DOHH2 (cell line): ENCODE measurements around the gene PRELP.

Source experiments
- H3F3A ChIP-seq: fragments of 200-600 bp; sonication (generic), shearing (Covaris generic); 2 replicates; pipeline ENCODE4 v1.6.0; 2016; ENCODE audit warnings: antibody characterized with exemption, mild to moderate bottlenecking; ENCODE audit not compliant: control insufficient read depth, insufficient read depth
- H3K27ac ChIP-seq: fragments of 200-600 bp; sonication (generic); 2 replicates; pipeline ENCODE4 v1.5.1; 2014; ENCODE audit warnings: low read depth, mild to moderate bottlenecking, low read length, moderate library complexity
- H3K27me3 ChIP-seq: fragments of 200-600 bp; sonication (generic); 2 replicates; pipeline ENCODE4 v1.6.1; 2014; ENCODE audit warnings: mild to moderate bottlenecking, low read length, mixed read lengths; ENCODE audit not compliant: control insufficient read depth
- H3K36me3 ChIP-seq: fragments of 200-600 bp; sonication (generic); 2 replicates; pipeline ENCODE4 v1.6.1; 2014; ENCODE audit warnings: mild to moderate bottlenecking, low read length, moderate library complexity, mixed read lengths; ENCODE audit not compliant: control insufficient read depth
- H3K4me1 ChIP-seq: fragments of 200-600 bp; sonication (generic); 2 replicates; pipeline ENCODE4 v1.6.1; 2014; ENCODE audit warnings: mild to moderate bottlenecking, low read length, mixed read lengths; ENCODE audit not compliant: control insufficient read depth
- H3K4me2 ChIP-seq: fragments of 200-600 bp; sonication (generic); 2 replicates; pipeline ENCODE4 v1.6.0; 2014; ENCODE audit warnings: mild to moderate bottlenecking, low read length, moderate library complexity
- H3K4me3 ChIP-seq: fragments of 200-600 bp; sonication (generic); 2 replicates; pipeline ENCODE4 v1.5.1; 2014; ENCODE audit warnings: mild to moderate bottlenecking, low read length, mixed read lengths
- H3K79me2 ChIP-seq: fragments of 200-600 bp; sonication (generic); 2 replicates; pipeline ENCODE4 v1.6.1; 2014; ENCODE audit warnings: mild to moderate bottlenecking, low read length, mixed read lengths; ENCODE audit not compliant: control insufficient read depth
- H3K9me2 ChIP-seq: fragments of 200-600 bp; sonication (generic); replicated peaks from 2 replicates; pipeline ENCODE4 v1.6.1; 2014; ENCODE audit warnings: mild to moderate bottlenecking, low read length, mixed read lengths; ENCODE audit not compliant: control insufficient read depth
- H3K9me3 ChIP-seq: fragments of 200-600 bp; sonication (generic); 2 replicates; pipeline ENCODE4 v1.6.1; 2014; ENCODE audit warnings: antibody characterized with exemption, low read length, mixed read lengths; ENCODE audit not compliant: control insufficient read depth, insufficient read depth
- H4K20me1 ChIP-seq: fragments of 200-600 bp; sonication (generic); 2 replicates; pipeline ENCODE4 v1.6.0; 2014; ENCODE audit warnings: low read depth, mild to moderate bottlenecking, antibody characterized with exemption, low read length, moderate library complexity; ENCODE audit not compliant: control insufficient read depth, insufficient read depth
- EZH2phosphoT487 ChIP-seq: fragments of 200-600 bp; sonication (generic); IDR thresholded peaks from 2 replicates; pipeline ENCODE4 v1.6.1; 2017; ENCODE audit warnings: borderline replicate concordance, mild to moderate bottlenecking, antibody characterized with exemption, low read length, moderate library complexity, mixed read lengths
- TF ChIP-seq, protein P1 (sequence below): fragments of 200-600 bp; sonication (generic); IDR thresholded peaks from one replicate; pipeline ENCODE4 v1.5.1; 2014; ENCODE audit warnings: antibody characterized with exemption, mild to moderate bottlenecking, low read depth, low read length; ENCODE audit not compliant: poor library complexity, severe bottlenecking

PRELP gene

DNA sequence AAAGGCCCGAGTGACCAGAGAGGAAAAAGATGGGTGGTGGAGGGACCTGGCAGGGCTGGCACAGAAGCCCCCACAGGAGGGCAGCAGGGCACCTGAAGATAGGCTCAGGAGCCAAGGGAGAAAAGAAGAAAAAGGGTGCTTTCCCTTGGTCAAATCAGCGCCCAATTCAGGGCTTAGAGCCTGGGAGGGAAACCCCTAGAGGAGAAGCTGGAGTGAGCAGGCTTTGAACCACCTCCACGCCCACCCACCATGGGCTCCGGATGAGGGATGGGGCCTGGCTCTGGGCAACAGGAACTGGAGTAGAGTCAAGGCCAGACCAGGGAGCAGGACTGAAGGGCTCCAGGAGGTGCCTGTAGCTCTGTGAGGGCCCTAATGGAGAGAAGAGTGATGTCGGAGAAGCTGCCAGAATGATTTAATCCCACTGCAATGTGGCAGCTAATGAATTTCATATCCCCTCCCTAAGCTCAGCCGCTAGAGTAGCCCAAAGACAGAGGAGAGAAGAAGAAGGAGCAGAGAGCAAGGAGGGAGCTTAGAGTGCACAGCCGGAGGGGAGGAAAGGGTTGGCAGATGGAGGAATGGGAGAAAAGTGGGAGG, 12.0 kb upstream of the PRELP start:
- no peaks in the 10 kb centered on the region for H3F3A ChIP-seq
- H3K27me3 ChIP-seq, result no peaks in the 10 kb centered on the region
- H3K4me3 ChIP-seq, result no peak overlapping the region
- peaks cover 60% of the 10 kb centered on the region for H3K4me1 ChIP-seq
- no peak overlapping the region for H3K27ac ChIP-seq
- H4K20me1 ChIP-seq, result no peaks in the 10 kb centered on the region
- H3K9me2 ChIP-seq, result no peaks in the 10 kb centered on the region
- H3K9me3 ChIP-seq, result no peaks in the 10 kb centered on the region
- H3K36me3 ChIP-seq, result no peaks in the 10 kb centered on the region
- no peak for TF ChIP-seq EZH2phosphoT487
- TF ChIP-seq, protein P1, sequence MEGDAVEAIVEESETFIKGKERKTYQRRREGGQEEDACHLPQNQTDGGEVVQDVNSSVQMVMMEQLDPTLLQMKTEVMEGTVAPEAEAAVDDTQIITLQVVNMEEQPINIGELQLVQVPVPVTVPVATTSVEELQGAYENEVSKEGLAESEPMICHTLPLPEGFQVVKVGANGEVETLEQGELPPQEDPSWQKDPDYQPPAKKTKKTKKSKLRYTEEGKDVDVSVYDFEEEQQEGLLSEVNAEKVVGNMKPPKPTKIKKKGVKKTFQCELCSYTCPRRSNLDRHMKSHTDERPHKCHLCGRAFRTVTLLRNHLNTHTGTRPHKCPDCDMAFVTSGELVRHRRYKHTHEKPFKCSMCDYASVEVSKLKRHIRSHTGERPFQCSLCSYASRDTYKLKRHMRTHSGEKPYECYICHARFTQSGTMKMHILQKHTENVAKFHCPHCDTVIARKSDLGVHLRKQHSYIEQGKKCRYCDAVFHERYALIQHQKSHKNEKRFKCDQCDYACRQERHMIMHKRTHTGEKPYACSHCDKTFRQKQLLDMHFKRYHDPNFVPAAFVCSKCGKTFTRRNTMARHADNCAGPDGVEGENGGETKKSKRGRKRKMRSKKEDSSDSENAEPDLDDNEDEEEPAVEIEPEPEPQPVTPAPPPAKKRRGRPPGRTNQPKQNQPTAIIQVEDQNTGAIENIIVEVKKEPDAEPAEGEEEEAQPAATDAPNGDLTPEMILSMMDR, result peak; percentile 32
- H3K79me2 ChIP-seq, result no peaks in the 10 kb centered on the region
- no peak overlapping the region for H3K4me2 ChIP-seq

DNA sequence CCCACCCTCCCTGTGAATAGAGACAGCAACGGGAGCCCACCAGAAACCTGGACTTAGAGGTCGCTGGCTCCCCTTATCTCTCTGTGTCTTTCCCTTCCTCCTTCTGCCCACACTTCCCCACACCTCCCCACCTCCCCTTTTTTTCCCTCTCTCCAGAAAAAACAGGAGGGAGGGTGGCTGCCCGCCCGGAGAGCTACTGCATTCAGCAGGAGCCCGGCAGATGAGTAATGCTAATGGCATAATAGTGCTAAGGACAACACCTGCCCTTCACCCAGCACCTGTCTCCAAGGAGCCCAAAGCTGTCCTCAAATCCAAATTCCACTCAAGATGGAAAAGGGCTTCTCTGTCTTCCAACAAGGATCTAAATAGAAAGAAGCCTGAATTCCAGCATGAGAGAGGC, 11.4 kb upstream of the PRELP start:
- no peak overlapping the region for H3K27ac ChIP-seq
- TF ChIP-seq EZH2phosphoT487, result no peak
- TF ChIP-seq, protein P1, result no peak
- peaks cover 53% of the 10 kb centered on the region for H3K4me1 ChIP-seq

DNA sequence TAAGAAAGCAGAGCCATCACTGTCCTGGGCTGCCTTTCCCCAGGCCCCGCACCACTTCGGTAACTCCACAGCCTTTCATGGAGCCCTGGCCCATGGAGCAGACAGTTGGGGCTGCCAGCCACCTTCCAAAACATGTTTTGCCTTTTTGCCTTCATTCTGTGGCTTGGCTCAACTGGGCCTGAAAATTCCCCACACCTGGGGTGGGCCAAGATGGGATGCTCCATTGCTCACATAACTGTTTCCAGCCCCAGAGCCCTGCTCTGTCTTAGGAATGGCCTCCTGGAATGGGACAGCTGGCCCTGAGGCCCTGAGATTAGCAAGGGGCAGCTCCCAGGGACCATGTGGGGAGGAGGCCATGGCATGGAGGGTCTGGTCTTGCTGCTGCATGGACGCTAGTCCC, 10.9 kb upstream of the PRELP start:
- H3K36me3 ChIP-seq, result no peaks in the 10 kb centered on the region
- H3K79me2 ChIP-seq, result no peaks in the 10 kb centered on the region
- no peak for TF ChIP-seq EZH2phosphoT487
- TF ChIP-seq, protein P1, result no peak
- H3K9me3 ChIP-seq, result no peaks in the 10 kb centered on the region
- no peak overlapping the region for H3K4me3 ChIP-seq
- H3F3A ChIP-seq, result no peaks in the 10 kb centered on the region
- no peak overlapping the region for H3K27ac ChIP-seq
- no peaks in the 10 kb centered on the region for H3K9me2 ChIP-seq
- H3K4me1 ChIP-seq, result peaks cover 48% of the 10 kb centered on the region
- H4K20me1 ChIP-seq, result no peaks in the 10 kb centered on the region
- H3K27me3 ChIP-seq, result no peaks in the 10 kb centered on the region
- no peak overlapping the region for H3K4me2 ChIP-seq

More for the DNA sequence above, 11.4 kb upstream of the PRELP start:
- H3K9me2 ChIP-seq, result no peaks in the 10 kb centered on the region
- no peak overlapping the region for H3K4me3 ChIP-seq
- H3K4me2 ChIP-seq, result no peak overlapping the region
- H4K20me1 ChIP-seq, result no peaks in the 10 kb centered on the region
- no peaks in the 10 kb centered on the region for H3K9me3 ChIP-seq
- no peaks in the 10 kb centered on the region for H3F3A ChIP-seq
- H3K79me2 ChIP-seq, result no peaks in the 10 kb centered on the region
- no peaks in the 10 kb centered on the region for H3K36me3 ChIP-seq
- no peaks in the 10 kb centered on the region for H3K27me3 ChIP-seq
